GM18873 (cell line): ENCODE results near the gene ZSCAN5C.
"Not testable (repeated sequence)": the region's sequence is repeated elsewhere in the genome, so short reads cannot be mapped to it uniquely, and the experiment has no call there.

Experiments
- ATAC-seq: cut with Tn5 transposase; IDR thresholded peaks from one replicate; pipeline ENCODE4 v1.9.1; 2021; ENCODE audit warnings: mild to moderate bottlenecking, moderate library complexity, moderate number of reproducible peaks; ENCODE audit not compliant: unreplicated experiment, low FRiP score

The ZSCAN5C gene

DNA sequence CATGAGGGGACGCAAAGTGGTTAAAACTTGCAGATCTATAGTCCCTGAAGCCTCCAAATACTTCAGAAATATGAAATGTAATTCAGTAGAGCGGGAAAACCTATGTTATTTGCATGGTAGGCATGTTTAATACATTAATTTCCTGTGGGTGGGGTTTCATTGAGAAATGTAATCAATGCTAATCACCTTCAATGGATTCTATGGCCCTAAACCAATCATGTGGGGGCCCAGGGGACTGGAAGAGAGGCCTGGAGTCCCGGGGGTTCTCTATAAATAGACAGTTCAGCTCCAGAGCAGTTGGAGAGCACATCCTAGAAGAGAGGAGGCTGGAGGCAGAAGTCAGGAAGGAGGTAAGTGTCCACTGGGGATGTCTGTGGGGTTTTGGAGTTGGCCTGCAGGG is at the start of gene ZSCAN5C:
ZSCAN5C (plus strand) TSS at position 301 of the 400 bp plus-strand sequence. CDS start 3,641 bp downstream, outside the sequence.
- no peak for ATAC-seq

- ATAC-seq: no peak
Measured at GRCh38 chr19:56152644-56153043, 49.4 kb upstream of the ZSCAN5C start.

DNA sequence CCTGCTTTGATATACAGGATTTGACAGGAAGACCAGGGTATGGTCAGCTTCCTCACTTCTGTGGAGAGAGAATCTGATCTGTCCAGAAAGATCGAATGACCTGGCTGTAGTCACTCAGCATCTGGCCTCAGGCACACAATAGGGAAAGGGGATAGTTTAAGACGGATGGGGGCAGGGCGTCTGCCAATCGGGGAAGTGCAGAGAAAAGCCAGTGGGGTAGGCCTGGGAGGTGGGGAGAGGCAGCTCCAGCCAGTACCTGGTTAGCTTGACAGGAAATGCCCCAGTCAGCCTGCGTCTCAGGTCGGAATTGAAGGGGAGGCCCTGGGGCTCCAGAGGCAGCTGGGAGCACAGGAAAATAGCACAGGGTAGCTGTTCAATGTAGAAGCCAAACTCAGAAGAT is 48.6 kb upstream of the ZSCAN5C start:
- ATAC-seq: no peak

- ATAC-seq: no peak
Measured at GRCh38 chr19:56155124-56155687, 46.9 kb upstream of the ZSCAN5C start.

GRCh38 chr19:56156768-56157167 is 45.3 kb upstream of the ZSCAN5C start:
- ATAC-seq: no peak

GRCh38 chr19:56158170-56158757 is 43.8 kb upstream of the ZSCAN5C start:
- ATAC-seq: no peak

DNA sequence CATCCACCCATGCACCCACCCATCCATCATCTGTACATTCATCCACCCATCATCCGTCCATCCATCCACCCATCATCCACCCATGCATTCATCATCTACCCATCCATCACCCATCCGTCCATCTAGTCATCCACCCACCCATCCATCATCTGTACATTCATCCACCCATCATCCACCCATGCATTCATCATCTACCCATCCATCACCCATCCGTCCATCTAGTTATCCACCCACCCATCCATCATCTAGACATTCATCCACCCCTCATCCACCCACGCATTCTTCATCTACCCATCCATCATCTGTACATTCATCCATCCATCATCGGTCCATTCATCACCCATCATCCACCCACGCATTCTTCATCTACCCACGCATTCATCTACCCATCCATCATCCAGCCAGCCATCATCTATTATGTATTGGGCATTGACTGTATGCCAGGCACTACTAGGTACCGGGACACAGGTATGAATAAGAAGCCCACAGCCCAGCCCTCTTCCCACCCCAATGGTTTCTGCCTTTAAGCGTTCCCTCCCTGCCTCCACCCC is 43.0 kb upstream of the ZSCAN5C start:
- ATAC-seq: no peak

- ATAC-seq: no peak
Measured at GRCh38 chr19:56159622-56160271, 42.3 kb upstream of the ZSCAN5C start.

GRCh38 chr19:56161534-56161933 is 40.5 kb upstream of the ZSCAN5C start:
- ATAC-seq: no peak

GRCh38 chr19:56162258-56162657 is 39.8 kb upstream of the ZSCAN5C start:
- ATAC-seq: no peak

- no peak for ATAC-seq
Measured at GRCh38 chr19:56163097-56163496, 39.0 kb upstream of the ZSCAN5C start.

DNA sequence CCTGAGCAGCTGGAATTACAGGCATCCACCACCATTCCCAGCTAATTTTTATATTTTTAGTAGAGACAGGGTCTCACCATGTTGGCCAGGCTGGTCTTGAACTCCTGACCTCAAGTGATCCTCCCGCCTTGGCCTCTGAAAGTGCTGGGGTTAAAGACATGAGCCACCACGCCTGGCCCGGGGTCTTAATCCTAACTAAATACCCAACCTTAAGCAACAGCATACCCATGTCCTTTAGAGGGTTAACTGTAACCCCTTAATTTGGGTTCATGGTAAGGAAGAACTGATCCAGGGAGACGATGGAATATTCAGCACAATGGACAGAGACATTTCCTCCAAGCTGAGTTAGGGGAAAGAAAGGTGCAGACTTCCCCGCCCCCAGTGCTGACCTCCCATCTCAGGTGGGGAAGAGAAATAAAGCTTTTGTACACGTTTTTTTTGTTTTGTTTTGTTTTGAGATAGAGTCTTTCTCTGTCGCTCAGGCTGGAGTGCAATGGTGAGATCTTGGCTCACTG is 35.0 kb upstream of the ZSCAN5C start:
- no peak for ATAC-seq

DNA sequence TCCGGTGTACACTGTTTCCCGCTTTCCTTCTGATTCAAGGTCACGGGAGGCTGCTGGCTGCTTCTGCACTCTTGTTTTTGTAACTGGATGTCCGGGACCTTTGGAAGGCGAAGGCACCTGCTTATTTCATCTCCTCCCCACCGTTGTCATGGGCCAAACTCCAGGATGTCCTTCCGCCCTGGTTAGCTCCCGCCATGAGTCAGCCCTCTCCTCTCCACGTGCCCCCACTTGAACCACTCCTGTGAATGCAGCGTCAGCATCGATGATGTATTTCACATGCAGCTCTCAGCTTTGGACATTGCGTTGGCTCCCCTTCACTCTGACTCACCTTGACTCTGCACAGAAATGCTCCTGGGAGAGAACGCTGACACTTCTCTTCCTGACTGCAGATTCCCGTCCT is 31.8 kb upstream of the ZSCAN5C start:
- no peak for ATAC-seq

DNA sequence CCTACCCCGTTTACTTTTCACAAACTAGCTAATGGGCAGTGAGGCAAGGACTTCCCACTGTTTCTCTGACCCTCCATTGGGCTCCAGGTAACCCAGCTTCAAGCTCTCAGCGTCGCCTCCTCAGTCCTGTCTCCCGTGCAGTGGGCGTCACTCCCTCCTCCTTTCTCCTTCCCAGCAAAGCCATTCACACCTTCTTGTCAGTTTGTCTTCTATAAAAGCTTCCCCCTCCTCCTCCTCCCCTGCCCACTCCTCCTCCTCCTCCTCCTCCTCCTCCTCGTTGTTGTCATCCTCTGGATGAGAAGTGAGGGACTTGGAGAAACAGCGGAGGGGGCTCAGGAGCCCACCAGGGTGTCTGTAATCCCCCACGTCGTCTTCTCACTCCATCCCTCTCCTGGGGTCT is 28.0 kb upstream of the ZSCAN5C start:
- ATAC-seq: no peak

GRCh38 chr19:56174550-56174949 is 27.5 kb upstream of the ZSCAN5C start:
- no peak for ATAC-seq

GRCh38 chr19:56175861-56176307 is 26.2 kb upstream of the ZSCAN5C start, which contains the start of gene GALP:
Gene GALP (plus strand): TSS chr19:56176008. CDS start chr19:56177109, 1,101 bp downstream.
- not testable (repeated sequence) for ATAC-seq

DNA sequence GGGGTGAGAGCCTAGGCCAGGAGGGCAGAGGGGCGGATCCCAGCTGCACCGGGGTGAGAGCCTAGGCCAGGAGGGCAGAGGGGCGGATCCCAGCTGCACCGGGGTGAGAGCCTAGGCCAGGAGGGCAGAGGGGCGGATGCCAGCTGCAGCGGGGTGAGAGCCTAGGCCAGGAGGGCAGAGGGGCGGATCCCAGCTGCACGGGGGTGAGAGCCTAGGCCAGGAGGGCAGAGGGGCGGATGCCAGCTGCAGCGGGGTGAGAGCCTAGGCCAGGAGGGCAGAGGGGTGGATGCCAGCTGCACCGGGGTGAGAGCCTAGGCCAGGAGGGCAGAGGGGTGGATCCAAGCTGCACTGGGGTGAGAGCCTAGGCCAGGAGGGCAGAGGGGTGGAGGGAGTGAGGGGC is 25.8 kb upstream of the ZSCAN5C start:
- not testable (repeated sequence) for ATAC-seq

DNA sequence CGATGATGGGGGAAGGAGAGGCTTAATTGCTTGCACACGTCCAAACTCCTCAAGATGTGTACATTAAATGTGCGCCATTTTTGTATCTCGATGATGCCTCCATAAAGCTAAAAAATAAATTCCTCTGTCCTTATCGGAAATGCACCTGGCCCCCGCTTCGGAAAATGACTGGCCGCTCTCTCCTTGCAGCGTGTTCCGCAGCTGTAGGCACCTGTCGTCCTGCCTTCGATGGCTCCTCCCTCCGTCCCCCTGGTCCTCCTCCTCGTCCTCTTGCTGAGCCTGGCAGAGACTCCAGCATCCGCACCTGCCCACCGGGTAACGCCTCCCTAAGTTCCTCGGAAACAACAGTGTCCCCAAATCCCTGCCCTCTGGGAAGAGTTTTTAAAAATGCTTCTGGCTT is 25.2 kb upstream of the ZSCAN5C start:
- no peak for ATAC-seq

GRCh38 chr19:56177564-56178243 is 24.4 kb upstream of the ZSCAN5C start:
- no peak for ATAC-seq

- no peak for ATAC-seq
Measured at GRCh38 chr19:56189785-56190184, 12.3 kb upstream of the ZSCAN5C start.

DNA sequence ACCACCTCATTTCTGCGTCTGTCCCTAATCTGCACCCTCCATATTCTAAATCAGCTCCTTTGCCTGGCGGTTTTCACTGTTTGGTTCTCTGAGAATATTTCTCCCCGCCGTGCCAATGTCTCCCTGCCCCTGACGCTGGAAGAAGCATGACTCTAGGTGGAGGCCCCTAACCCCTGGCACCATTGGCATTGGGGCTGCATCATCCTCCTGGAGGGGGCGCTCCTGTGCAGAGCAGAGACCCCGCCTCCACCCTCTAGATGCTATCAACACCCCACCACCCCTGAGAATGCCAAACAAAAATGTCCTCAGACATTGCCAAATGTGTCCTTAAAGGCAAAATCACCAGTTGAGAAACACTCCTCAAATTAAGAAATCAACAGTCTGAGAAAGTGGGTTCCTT is 11.0 kb upstream of the ZSCAN5C start:
- no peak for ATAC-seq
